Lower lobe of right lung (tissue), 2 donors: ENCODE results near the gene NDST3. TPM values are rescaled to one million over a fixed set of nuclear protein-coding genes. Genes with fewer than 3 reads are reported as not detected.

Source experiments
- ATAC-seq, 2 donors: fragments of 200-7000 bp; cut with Tn5 transposase; one replicate each; pipeline ENCODE4 v1.9.1; 2020 to 2022; ENCODE audit warnings: mild to moderate bottlenecking in 2 of 2, moderate library complexity in 2 of 2
- DNase-seq: peaks from one replicate; pipeline ENCODE4 v3.0.0-alpha.2; 2020
- H3K27ac ChIP-seq: fragments of 200-600 bp; one replicate; pipeline ENCODE4 v1.8.0; 2022
- H3K27me3 ChIP-seq: fragments of 200-600 bp; one replicate; pipeline ENCODE4 v1.8.0; 2022; ENCODE audit warnings: low read depth
- H3K36me3 ChIP-seq: fragments of 200-600 bp; one replicate; pipeline ENCODE4 v1.8.0; 2022; ENCODE audit warnings: mild to moderate bottlenecking
- H3K4me1 ChIP-seq: fragments of 200-600 bp; one replicate; pipeline ENCODE4 v1.8.0; 2022
- H3K4me3 ChIP-seq: fragments of 200-600 bp; one replicate; pipeline ENCODE4 v1.8.0; 2022; ENCODE audit warnings: mild to moderate bottlenecking
- H3K9me3 ChIP-seq: fragments of 200-600 bp; one replicate; pipeline ENCODE4 v1.8.0; 2022
- CTCF ChIP-seq: fragments of 200-600 bp; IDR thresholded peaks from one replicate; pipeline ENCODE4 v1.8.0; 2022; ENCODE audit warnings: antibody characterized with exemption, mild to moderate bottlenecking
- intact Hi-C: fragments of 100-400 bp; cut with DNase I; formaldehyde crosslinking; loops from one replicate; pipeline ENCODE4 v1.11.0; 2022
- total RNA-seq: library from RNA; stranded (reverse); fragmentation: NEBNext Ultra II Directional; extraction: Animal tissue kit (Norgen Biotek cat#: 25700); gene quantifications from one replicate; pipeline ENCODE4 v1.2.1, GENCODE V29; 2021
- donor health status: DM: no; HTN: yes; CAD: no; lungs with severe emphysema.

The NDST3 gene
- total RNA-seq, 1 donor from 2014 or later = 0.06 TPM

- Histone ChIP-seq H3K36me3 (no peaks in the 10 kb centered on the region), H3K27ac (no peak overlapping the region), H3K4me1 (no peaks in the 10 kb centered on the region), H3K9me3 (no peaks in the 10 kb centered on the region), H3K27me3 (no peaks in the 10 kb centered on the region), H3K4me3 (no peak overlapping the region)
- no peak for DNase-seq
- peak; percentile 13 for TF ChIP-seq CTCF
- intact Hi-C loops = no loop called here
- peak; percentile 50 to 53 for ATAC-seq
Measured at GRCh38 chr4:118076958-118077766, 42.9 kb downstream of the NDST3 start.

DNA sequence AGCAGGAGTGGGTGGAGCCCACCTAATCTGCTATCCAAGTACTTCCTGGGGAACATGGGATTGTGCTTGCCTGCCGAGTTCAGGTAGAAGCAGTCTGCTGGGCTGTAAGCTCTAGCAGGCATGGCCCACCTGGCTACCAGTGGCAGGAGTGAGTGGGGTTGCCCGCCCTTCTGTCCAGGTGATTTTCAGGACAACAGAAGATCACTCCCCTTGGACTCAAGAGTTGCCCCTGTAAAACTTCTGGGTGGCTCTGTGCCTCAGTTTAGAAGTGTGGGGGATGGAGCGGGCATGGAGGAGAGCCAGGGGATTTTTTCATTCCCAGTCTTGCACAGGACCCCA lies 43.5 kb downstream of the NDST3 start:
- DNase-seq (no peak), ATAC-seq (no peak)
- intact Hi-C loops = no loop called here
- no peak for TF ChIP-seq CTCF
- Histone ChIP-seq H3K27ac (no peak overlapping the region), H3K9me3 (no peaks in the 10 kb centered on the region), H3K4me1 (no peaks in the 10 kb centered on the region), H3K36me3 (no peaks in the 10 kb centered on the region), H3K4me3 (no peak overlapping the region), H3K27me3 (no peaks in the 10 kb centered on the region)

GRCh38 chr4:118081434-118081833 lies 47.1 kb downstream of the NDST3 start:
- ATAC-seq (no peak), DNase-seq (no peak)
- no peaks in the 10 kb centered on the region for H3K4me1 ChIP-seq
- no peak overlapping the region for H3K4me3 ChIP-seq
- H3K9me3 ChIP-seq = no peaks in the 10 kb centered on the region
- no peak for TF ChIP-seq CTCF
- intact Hi-C loops = no loop called here
- H3K27ac ChIP-seq = no peak overlapping the region
- no peaks in the 10 kb centered on the region for H3K36me3 ChIP-seq
- no peaks in the 10 kb centered on the region for H3K27me3 ChIP-seq

DNA sequence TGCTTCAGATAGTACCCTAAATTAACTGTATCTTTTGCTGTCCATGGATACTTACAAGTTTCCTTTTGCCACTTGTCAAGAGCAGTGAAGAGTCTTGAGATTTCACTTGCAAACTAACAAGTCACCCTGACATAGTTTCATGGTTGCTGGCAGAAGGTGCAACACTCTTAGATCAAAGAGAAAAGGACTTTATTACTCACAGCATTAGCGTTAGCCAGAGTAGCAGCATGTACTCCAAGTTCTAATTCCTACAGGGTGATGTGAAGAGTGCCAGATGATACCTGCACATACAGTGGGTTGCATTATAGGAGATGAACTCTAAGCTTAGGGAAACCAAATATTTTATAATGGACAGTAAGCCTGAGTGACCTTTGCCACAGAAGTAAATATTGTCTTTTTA lies 47.9 kb downstream of the NDST3 start:
- DNase-seq = no peak

DNA sequence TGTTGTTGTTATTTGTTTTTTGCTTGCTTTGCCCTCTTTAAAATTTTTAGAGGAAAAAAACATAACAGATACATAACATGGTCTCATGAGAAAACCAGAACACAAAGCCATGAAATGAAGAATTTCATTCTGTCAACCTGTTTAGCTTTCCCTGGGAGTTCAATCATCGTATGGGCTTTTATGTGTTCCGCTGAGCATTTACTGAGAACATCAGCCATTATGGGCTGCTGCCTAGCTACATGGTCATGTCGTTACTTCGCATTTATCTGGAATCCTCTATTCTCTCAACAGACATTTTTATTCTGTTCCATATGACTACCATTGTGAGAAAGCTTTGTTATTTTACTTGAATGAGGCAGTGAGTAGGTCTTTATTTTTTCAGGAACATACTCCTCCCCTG lies 51.4 kb downstream of the NDST3 start:
- no peak overlapping the region for H3K4me3 ChIP-seq
- intact Hi-C loops = no loop called here
- no peaks in the 10 kb centered on the region for H3K27me3 ChIP-seq
- ATAC-seq (no peak), DNase-seq (no peak)
- no peak for TF ChIP-seq CTCF
- no peak overlapping the region for H3K27ac ChIP-seq
- H3K4me1 ChIP-seq = no peaks in the 10 kb centered on the region
- H3K9me3 ChIP-seq = no peaks in the 10 kb centered on the region
- no peaks in the 10 kb centered on the region for H3K36me3 ChIP-seq

More for the DNA sequence above, 47.9 kb downstream of the NDST3 start:
- ATAC-seq = peak; percentile 11 to 55
- Histone ChIP-seq H3K4me3 (no peak overlapping the region), H3K36me3 (no peaks in the 10 kb centered on the region), H3K27me3 (no peaks in the 10 kb centered on the region), H3K27ac (no peak overlapping the region), H3K4me1 (no peaks in the 10 kb centered on the region), H3K9me3 (no peaks in the 10 kb centered on the region)
- no peak for TF ChIP-seq CTCF
- intact Hi-C loops = no loop called here
